Ureter (tissue), 1 donor: Measurements from ENCODE around the gene POLR2C. TPM values are rescaled to one million over a fixed set of nuclear protein-coding genes. Genes with fewer than 3 reads are reported as not detected.
"Not testable (repeated sequence)": the region's sequence is repeated elsewhere in the genome, so short reads cannot be mapped to it uniquely, and the experiment has no call there.

ENCODE experiments used
- DNase-seq: peaks from one replicate; pipeline ENCODE4 v3.0.0-alpha.2; 2020; ENCODE audit warnings: low spot score
- total RNA-seq: library from RNA; stranded (reverse); gene quantifications from one replicate; pipeline ENCODE4 v1.2.4, GENCODE V29; 2023
- donor health status: DM: yes; HTN: yes; CAD: no.

Gene POLR2C
- total RNA-seq, result 57.3 TPM

GRCh38 chr16:57462209-57462977 lies at the start of gene POLR2C:
TSS of gene POLR2C (plus strand) at chr16:57462679. CDS start at chr16:57462725, 46 bp downstream.
- DNase-seq, result peak; percentile 88

GRCh38 chr16:57413301-57413730 lies 49.2 kb upstream of the POLR2C start:
- DNase-seq, result no peak

- DNase-seq, result no peak
These were observed 48.7 kb upstream of the POLR2C start for GRCh38 chr16:57413733-57414132.

- no peak for DNase-seq
These were observed 46.4 kb upstream of the POLR2C start for GRCh38 chr16:57416084-57416483.

GRCh38 chr16:57419506-57419905 lies 43.0 kb upstream of the POLR2C start:
- no peak for DNase-seq

GRCh38 chr16:57422026-57422944 lies 40.2 kb upstream of the POLR2C start:
- DNase-seq, result peak; percentile 76

GRCh38 chr16:57423152-57423551 lies 39.3 kb upstream of the POLR2C start:
- DNase-seq, result no peak

GRCh38 chr16:57424583-57424982 lies 37.9 kb upstream of the POLR2C start:
- no peak for DNase-seq

GRCh38 chr16:57426356-57426755 lies 36.1 kb upstream of the POLR2C start:
- DNase-seq, result no peak

- no peak for DNase-seq
These were observed 35.2 kb upstream of the POLR2C start for GRCh38 chr16:57427307-57427706.

- no peak for DNase-seq
These were observed 34.7 kb upstream of the POLR2C start for GRCh38 chr16:57427824-57428223.

- DNase-seq, result no peak
These were observed 31.5 kb upstream of the POLR2C start for GRCh38 chr16:57430955-57431354.

- DNase-seq, result no peak
These were observed 30.0 kb upstream of the POLR2C start for GRCh38 chr16:57432505-57432904.

GRCh38 chr16:57432989-57433388 lies 29.5 kb upstream of the POLR2C start:
- DNase-seq, result no peak

- no peak for DNase-seq
These were observed 28.5 kb upstream of the POLR2C start for GRCh38 chr16:57434003-57434402.

GRCh38 chr16:57435838-57436237 lies 26.6 kb upstream of the POLR2C start:
- no peak for DNase-seq

- DNase-seq, result not testable (repeated sequence)
These were observed 22.5 kb upstream of the POLR2C start for GRCh38 chr16:57439947-57440346.

- not testable (repeated sequence) for DNase-seq
These were observed 21.9 kb upstream of the POLR2C start for GRCh38 chr16:57440551-57440950.

GRCh38 chr16:57444711-57445110 lies 17.8 kb upstream of the POLR2C start:
- no peak for DNase-seq

GRCh38 chr16:57445510-57445909 lies 17.0 kb upstream of the POLR2C start:
- no peak for DNase-seq

GRCh38 chr16:57446531-57447185 lies 15.8 kb upstream of the POLR2C start:
- peak; percentile 48 for DNase-seq
